Measurements from ENCODE around the gene DHX35.

The DHX35 gene

GRCh38 chr20:39013662-39014109, 51.5 kb downstream of the DHX35 start:
- Histone ChIP-seq H3K27ac (ENCODE audit: low read depth, low read length) (no peak overlapping the region), H3K36me3 (ENCODE audit: control insufficient read depth in 1 of 2, insufficient read depth in 2 of 2, low read length in 2 of 2) (peaks cover 13 to 55% of the 10 kb centered on the region in 2 donors), H3K27me3 (ENCODE audit: control insufficient read depth in 1 of 2, insufficient read depth in 2 of 2, low read length in 2 of 2) (no peaks in the 10 kb centered on the region), H3K9me3 (ENCODE audit: control insufficient read depth in 1 of 2, low read length in 2 of 2) (no peaks in the 10 kb centered on the region), H3K4me3 (ENCODE audit: low read depth in 1 of 2, low read length in 2 of 2) (no peak overlapping the region), H3K9ac (ENCODE audit: low read depth in 1 of 2, low read length in 2 of 2) (no peak overlapping the region), H3K4me1 (ENCODE audit: control insufficient read depth in 1 of 2, insufficient read depth in 2 of 2, low read length in 2 of 2) (no peaks in the 10 kb centered on the region)

- H3K27ac ChIP-seq (ENCODE audit: low read depth, low read length): no peak overlapping the region
- H3K9ac ChIP-seq (ENCODE audit: low read depth in 1 of 2, low read length in 2 of 2): no peak overlapping the region
- no peaks in the 10 kb centered on the region for H3K27me3 ChIP-seq (ENCODE audit: control insufficient read depth in 1 of 2, insufficient read depth in 2 of 2, low read length in 2 of 2)
- H3K4me1 ChIP-seq (ENCODE audit: control insufficient read depth in 1 of 2, insufficient read depth in 2 of 2, low read length in 2 of 2): no peaks in the 10 kb centered on the region
- H3K4me3 ChIP-seq (ENCODE audit: low read depth in 1 of 2, low read length in 2 of 2): no peak overlapping the region
- H3K36me3 ChIP-seq (ENCODE audit: control insufficient read depth in 1 of 2, insufficient read depth in 2 of 2, low read length in 2 of 2): peaks cover 0 to 51% of the 10 kb centered on the region in 2 donors
- no peaks in the 10 kb centered on the region for H3K9me3 ChIP-seq (ENCODE audit: control insufficient read depth in 1 of 2, low read length in 2 of 2)
Measured at GRCh38 chr20:39016041-39016440, 53.9 kb downstream of the DHX35 start.

GRCh38 chr20:39016506-39016905, 54.4 kb downstream of the DHX35 start:
- Histone ChIP-seq H3K4me1 (ENCODE audit: control insufficient read depth in 1 of 2, insufficient read depth in 2 of 2, low read length in 2 of 2) (no peaks in the 10 kb centered on the region), H3K4me3 (ENCODE audit: low read depth in 1 of 2, low read length in 2 of 2) (no peak overlapping the region), H3K36me3 (ENCODE audit: control insufficient read depth in 1 of 2, insufficient read depth in 2 of 2, low read length in 2 of 2) (peaks cover 2 to 53% of the 10 kb centered on the region in 2 donors), H3K9ac (ENCODE audit: low read depth in 1 of 2, low read length in 2 of 2) (no peak overlapping the region), H3K27ac (ENCODE audit: low read depth, low read length) (no peak overlapping the region), H3K9me3 (ENCODE audit: control insufficient read depth in 1 of 2, low read length in 2 of 2) (no peaks in the 10 kb centered on the region), H3K27me3 (ENCODE audit: control insufficient read depth in 1 of 2, insufficient read depth in 2 of 2, low read length in 2 of 2) (no peaks in the 10 kb centered on the region)

GRCh38 chr20:39019027-39019426, 56.9 kb downstream of the DHX35 start:
- H3K36me3 ChIP-seq (ENCODE audit: control insufficient read depth in 1 of 2, insufficient read depth in 2 of 2, low read length in 2 of 2): peaks cover 12 to 73% of the 10 kb centered on the region in 2 donors
- H3K9ac ChIP-seq (ENCODE audit: low read depth in 1 of 2, low read length in 2 of 2): no peak overlapping the region
- no peak overlapping the region for H3K27ac ChIP-seq (ENCODE audit: low read depth, low read length)
- H3K27me3 ChIP-seq (ENCODE audit: control insufficient read depth in 1 of 2, insufficient read depth in 2 of 2, low read length in 2 of 2): no peaks in the 10 kb centered on the region
- H3K9me3 ChIP-seq (ENCODE audit: control insufficient read depth in 1 of 2, low read length in 2 of 2): no peaks in the 10 kb centered on the region
- H3K4me3 ChIP-seq (ENCODE audit: low read depth in 1 of 2, low read length in 2 of 2): no peak overlapping the region
- H3K4me1 ChIP-seq (ENCODE audit: control insufficient read depth in 1 of 2, insufficient read depth in 2 of 2, low read length in 2 of 2): no peaks in the 10 kb centered on the region

DNA sequence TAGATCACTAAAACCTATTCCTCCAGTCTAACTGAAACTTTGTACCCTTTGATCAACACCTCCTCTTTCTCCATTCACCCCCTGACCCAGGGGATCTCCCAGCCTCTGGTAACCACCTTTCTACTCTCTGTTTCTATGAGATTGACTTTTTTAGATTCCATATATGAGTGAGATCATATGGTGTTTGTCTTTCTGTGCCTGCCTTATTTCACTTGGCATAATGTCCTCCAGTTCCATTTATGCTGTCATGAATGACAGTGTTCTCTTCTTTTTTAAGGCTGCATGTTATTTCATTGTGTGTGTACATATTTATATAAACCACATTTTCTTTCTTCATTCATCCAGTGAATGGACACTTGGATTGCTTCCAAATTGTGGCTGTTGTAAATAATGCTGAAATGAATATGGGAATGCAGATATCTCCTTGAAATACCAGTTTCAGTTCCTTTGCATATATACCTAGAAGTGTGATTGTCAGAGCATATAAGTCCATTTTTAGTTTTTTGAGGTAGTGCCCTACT, 57.7 kb downstream of the DHX35 start:
- Histone ChIP-seq H3K4me3 (ENCODE audit: low read depth in 1 of 2, low read length in 2 of 2) (no peak overlapping the region), H3K36me3 (ENCODE audit: control insufficient read depth in 1 of 2, insufficient read depth in 2 of 2, low read length in 2 of 2) (peaks cover 13 to 75% of the 10 kb centered on the region in 2 donors), H3K27ac (ENCODE audit: low read depth, low read length) (no peak overlapping the region), H3K4me1 (ENCODE audit: control insufficient read depth in 1 of 2, insufficient read depth in 2 of 2, low read length in 2 of 2) (no peaks in the 10 kb centered on the region), H3K27me3 (ENCODE audit: control insufficient read depth in 1 of 2, insufficient read depth in 2 of 2, low read length in 2 of 2) (no peaks in the 10 kb centered on the region), H3K9me3 (ENCODE audit: control insufficient read depth in 1 of 2, low read length in 2 of 2) (no peaks in the 10 kb centered on the region), H3K9ac (ENCODE audit: low read depth in 1 of 2, low read length in 2 of 2) (no peak overlapping the region)

GRCh38 chr20:39021748-39022147, 59.6 kb downstream of the DHX35 start:
- H3K36me3 ChIP-seq (ENCODE audit: control insufficient read depth in 1 of 2, insufficient read depth in 2 of 2, low read length in 2 of 2): peaks cover 28 to 82% of the 10 kb centered on the region in 2 donors
- H3K27ac ChIP-seq (ENCODE audit: low read depth, low read length): no peak overlapping the region
- H3K27me3 ChIP-seq (ENCODE audit: control insufficient read depth in 1 of 2, insufficient read depth in 2 of 2, low read length in 2 of 2): no peaks in the 10 kb centered on the region
- no peaks in the 10 kb centered on the region for H3K9me3 ChIP-seq (ENCODE audit: control insufficient read depth in 1 of 2, low read length in 2 of 2)
- H3K4me1 ChIP-seq (ENCODE audit: control insufficient read depth in 1 of 2, insufficient read depth in 2 of 2, low read length in 2 of 2): no peaks in the 10 kb centered on the region
- H3K9ac ChIP-seq (ENCODE audit: low read depth in 1 of 2, low read length in 2 of 2): no peak overlapping the region
- no peak overlapping the region for H3K4me3 ChIP-seq (ENCODE audit: low read depth in 1 of 2, low read length in 2 of 2)

DNA sequence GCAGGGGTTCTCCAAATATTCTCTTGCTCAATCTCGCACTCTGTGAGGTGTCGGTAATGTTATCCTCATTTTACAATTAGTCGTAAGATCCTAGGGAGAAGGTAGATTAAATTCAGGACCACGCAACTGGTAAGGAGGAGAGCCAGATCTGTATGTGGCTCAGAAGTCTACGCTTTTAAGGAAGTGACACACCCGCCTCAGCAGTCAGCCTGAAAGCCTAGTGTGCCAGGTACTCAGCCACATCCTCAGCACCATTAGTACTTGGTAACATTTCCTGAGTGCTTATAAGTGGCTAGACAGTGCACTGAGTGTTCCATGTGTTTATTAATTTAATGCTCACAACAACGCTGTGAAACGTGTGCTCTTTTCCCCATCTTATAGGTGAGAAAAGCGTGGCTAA, 63.7 kb downstream of the DHX35 start:
- H3K9me3 ChIP-seq (ENCODE audit: control insufficient read depth in 1 of 2, low read length in 2 of 2): no peaks in the 10 kb centered on the region
- peaks cover 35 to 78% of the 10 kb centered on the region in 2 donors for H3K36me3 ChIP-seq (ENCODE audit: control insufficient read depth in 1 of 2, insufficient read depth in 2 of 2, low read length in 2 of 2)
- no peak overlapping the region for H3K27ac ChIP-seq (ENCODE audit: low read depth, low read length)
- H3K27me3 ChIP-seq (ENCODE audit: control insufficient read depth in 1 of 2, insufficient read depth in 2 of 2, low read length in 2 of 2): no peaks in the 10 kb centered on the region
- no peak overlapping the region for H3K4me3 ChIP-seq (ENCODE audit: low read depth in 1 of 2, low read length in 2 of 2)
- H3K4me1 ChIP-seq (ENCODE audit: control insufficient read depth in 1 of 2, insufficient read depth in 2 of 2, low read length in 2 of 2): no peaks in the 10 kb centered on the region
- H3K9ac ChIP-seq (ENCODE audit: low read depth in 1 of 2, low read length in 2 of 2): no peak overlapping the region

- H3K9ac ChIP-seq (ENCODE audit: low read depth in 1 of 2, low read length in 2 of 2): no peak overlapping the region
- no peak overlapping the region for H3K4me3 ChIP-seq (ENCODE audit: low read depth in 1 of 2, low read length in 2 of 2)
- H3K27ac ChIP-seq (ENCODE audit: low read depth, low read length): no peak overlapping the region
- H3K27me3 ChIP-seq (ENCODE audit: control insufficient read depth in 1 of 2, insufficient read depth in 2 of 2, low read length in 2 of 2): no peaks in the 10 kb centered on the region
- H3K36me3 ChIP-seq (ENCODE audit: control insufficient read depth in 1 of 2, insufficient read depth in 2 of 2, low read length in 2 of 2): peaks cover 23 to 69% of the 10 kb centered on the region in 2 donors
- no peaks in the 10 kb centered on the region for H3K9me3 ChIP-seq (ENCODE audit: control insufficient read depth in 1 of 2, low read length in 2 of 2)
- H3K4me1 ChIP-seq (ENCODE audit: control insufficient read depth in 1 of 2, insufficient read depth in 2 of 2, low read length in 2 of 2): no peaks in the 10 kb centered on the region
Measured at GRCh38 chr20:39029364-39029763, 67.2 kb downstream of the DHX35 start.

GRCh38 chr20:39032997-39033396, 70.9 kb downstream of the DHX35 start:
- Histone ChIP-seq H3K4me1 (ENCODE audit: control insufficient read depth in 1 of 2, insufficient read depth in 2 of 2, low read length in 2 of 2) (no peaks in the 10 kb centered on the region), H3K36me3 (ENCODE audit: control insufficient read depth in 1 of 2, insufficient read depth in 2 of 2, low read length in 2 of 2) (peaks cover 14 to 71% of the 10 kb centered on the region in 2 donors), H3K4me3 (ENCODE audit: low read depth in 1 of 2, low read length in 2 of 2) (no peak overlapping the region), H3K9me3 (ENCODE audit: control insufficient read depth in 1 of 2, low read length in 2 of 2) (no peaks in the 10 kb centered on the region), H3K27ac (ENCODE audit: low read depth, low read length) (no peak overlapping the region), H3K9ac (ENCODE audit: low read depth in 1 of 2, low read length in 2 of 2) (no peak overlapping the region), H3K27me3 (ENCODE audit: control insufficient read depth in 1 of 2, insufficient read depth in 2 of 2, low read length in 2 of 2) (no peaks in the 10 kb centered on the region)

- H3K9ac ChIP-seq (ENCODE audit: low read depth in 1 of 2, low read length in 2 of 2): no peak overlapping the region
- H3K36me3 ChIP-seq (ENCODE audit: control insufficient read depth in 1 of 2, insufficient read depth in 2 of 2, low read length in 2 of 2): peaks cover 23 to 79% of the 10 kb centered on the region in 2 donors
- H3K4me3 ChIP-seq (ENCODE audit: low read depth in 1 of 2, low read length in 2 of 2): no peak overlapping the region
- H3K27ac ChIP-seq (ENCODE audit: low read depth, low read length): no peak overlapping the region
- no peaks in the 10 kb centered on the region for H3K27me3 ChIP-seq (ENCODE audit: control insufficient read depth in 1 of 2, insufficient read depth in 2 of 2, low read length in 2 of 2)
- H3K9me3 ChIP-seq (ENCODE audit: control insufficient read depth in 1 of 2, low read length in 2 of 2): no peaks in the 10 kb centered on the region
- H3K4me1 ChIP-seq (ENCODE audit: control insufficient read depth in 1 of 2, insufficient read depth in 2 of 2, low read length in 2 of 2): no peaks in the 10 kb centered on the region
Measured at GRCh38 chr20:39036011-39036410, 73.9 kb downstream of the DHX35 start.

DNA sequence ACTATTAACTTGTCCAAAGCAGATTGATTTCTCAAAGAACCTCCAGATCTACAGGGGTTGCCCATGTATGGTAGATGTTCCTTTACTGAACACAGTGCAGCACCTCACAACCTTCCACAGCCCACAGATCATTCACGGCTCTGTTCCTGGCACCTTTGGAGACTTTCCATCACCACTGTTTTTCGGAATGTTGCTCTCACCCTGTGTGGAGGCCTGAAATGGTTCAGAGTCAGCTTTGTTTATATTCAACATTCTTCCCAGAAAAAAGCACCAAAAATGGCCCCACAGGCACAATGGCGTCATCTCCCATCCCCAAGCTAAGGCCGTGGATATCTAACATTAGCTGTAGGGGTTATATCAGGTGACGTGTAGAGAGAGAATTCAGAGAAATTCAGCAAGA, 74.7 kb downstream of the DHX35 start:
- no peak overlapping the region for H3K4me3 ChIP-seq (ENCODE audit: low read depth in 1 of 2, low read length in 2 of 2)
- no peaks in the 10 kb centered on the region for H3K4me1 ChIP-seq (ENCODE audit: control insufficient read depth in 1 of 2, insufficient read depth in 2 of 2, low read length in 2 of 2)
- H3K36me3 ChIP-seq (ENCODE audit: control insufficient read depth in 1 of 2, insufficient read depth in 2 of 2, low read length in 2 of 2): peaks cover 23 to 84% of the 10 kb centered on the region in 2 donors
- H3K27me3 ChIP-seq (ENCODE audit: control insufficient read depth in 1 of 2, insufficient read depth in 2 of 2, low read length in 2 of 2): no peaks in the 10 kb centered on the region
- no peaks in the 10 kb centered on the region for H3K9me3 ChIP-seq (ENCODE audit: control insufficient read depth in 1 of 2, low read length in 2 of 2)
- no peak overlapping the region for H3K9ac ChIP-seq (ENCODE audit: low read depth in 1 of 2, low read length in 2 of 2)
- H3K27ac ChIP-seq (ENCODE audit: low read depth, low read length): no peak overlapping the region
